Activated B cell treated with CpG ODN at 0.5 μM for 24 hours (primary cell): ENCODE results near the gene RRP1. TPM values are rescaled to one million over a fixed set of nuclear protein-coding genes. Genes with fewer than 3 reads are reported as not detected.

Experiments used
- ATAC-seq: fragments of 200-7000 bp; cut with Tn5 transposase; one replicate; pipeline ENCODE4 v1.10.0; 2021; ENCODE audit warnings: low read depth, mild to moderate bottlenecking, moderate library complexity
- CTCF ChIA-PET: fragments of 350-600 bp; sonication (Branson Sonifier 250); formaldehyde crosslinking; loops from one replicate; lab custom pipeline; 2021; ENCODE audit warnings: antibody characterized with exemption; lab: Charles Lee
- POLR2A ChIA-PET: fragments of 350-600 bp; sonication (Branson Sonifier 250); formaldehyde crosslinking; loops from one replicate; lab custom pipeline; 2021; ENCODE audit warnings: antibody characterized with exemption; lab: Charles Lee
- DNase-seq: peaks from one replicate; pipeline ENCODE4 v3.0.0; 2022
- H3K27ac Mint-ChIP-seq: one replicate; pipeline ENCODE4 v1.8.0; 2020; ENCODE audit warnings: mixed read lengths
- H3K27me3 Mint-ChIP-seq: one replicate; pipeline ENCODE4 v1.8.0; 2021; ENCODE audit warnings: mixed read lengths
- H3K36me3 Mint-ChIP-seq: one replicate; pipeline ENCODE4 v1.8.0; 2021; ENCODE audit warnings: low read depth, mixed read lengths
- H3K4me1 Mint-ChIP-seq: one replicate; pipeline ENCODE4 v1.8.0; 2021; ENCODE audit warnings: mixed read lengths
- H3K4me3 Mint-ChIP-seq: one replicate; pipeline ENCODE4 v1.8.0; 2020; ENCODE audit warnings: mild to moderate bottlenecking, mixed read lengths
- H3K9me3 Mint-ChIP-seq: one replicate; pipeline ENCODE4 v1.8.0; 2020; ENCODE audit warnings: mixed read lengths
- CTCF ChIP-seq: fragments of 200-600 bp; IDR thresholded peaks from one replicate; pipeline ENCODE4 v1.8.0; 2022; ENCODE audit warnings: antibody characterized with exemption, mild to moderate bottlenecking
- intact Hi-C: fragments of 100-400 bp; cut with micrococcal nuclease; formaldehyde crosslinking; loops from one replicate; pipeline ENCODE4 v1.15.1; 2024
- total RNA-seq: library from RNA; stranded (reverse); gene quantifications from 2 replicates; pipeline ENCODE4 v1.2.3, GENCODE V29; 2022

Gene RRP1
- total RNA-seq, 1 donor from 2014 or later: 36.8 TPM

GRCh38 chr21:43768868-43769167, 20.6 kb upstream of the RRP1 start:
- Mint-ChIP-seq H3K27me3 (peaks cover 5% of the 10 kb centered on the region), H3K9me3 (no peaks in the 10 kb centered on the region), H3K4me3 (no peak overlapping the region), H3K36me3 (peaks cover 14% of the 10 kb centered on the region), H3K4me1 (peaks cover 10% of the 10 kb centered on the region), H3K27ac (no peak overlapping the region)
- ChIA-PET POLR2A (interaction anchor here (0.6 kb wide), 1 partner anchor 64 kb away, joined by 3 read pairs; no protein-coding TSS in a partner anchor), CTCF (no interaction called here)
- TF ChIP-seq CTCF: no peak
- no peak for ATAC-seq
- intact Hi-C loops: no loop called here
- DNase-seq: no peak

GRCh38 chr21:43769325-43769958, 19.9 kb upstream of the RRP1 start:
- Mint-ChIP-seq H3K9me3 (no peaks in the 10 kb centered on the region), H3K4me3 (no peak overlapping the region), H3K27me3 (peaks cover 5% of the 10 kb centered on the region), H3K27ac (no peak overlapping the region), H3K4me1 (peaks cover 16% of the 10 kb centered on the region), H3K36me3 (peaks cover 20% of the 10 kb centered on the region)
- no peak for TF ChIP-seq CTCF
- CTCF ChIA-PET: no interaction called here
- POLR2A ChIA-PET: no interaction called here
- DNase-seq (no peak), ATAC-seq (no peak)
- intact Hi-C loops: no loop called here

GRCh38 chr21:43770066-43770655, 19.2 kb upstream of the RRP1 start:
- H3K4me1 Mint-ChIP-seq: peaks cover 21% of the 10 kb centered on the region
- no peak for DNase-seq
- ChIA-PET POLR2A (no interaction called here), CTCF (no interaction called here)
- H3K9me3 Mint-ChIP-seq: no peaks in the 10 kb centered on the region
- no peak overlapping the region for H3K27ac Mint-ChIP-seq
- H3K27me3 Mint-ChIP-seq: peaks cover 5% of the 10 kb centered on the region
- no peak overlapping the region for H3K4me3 Mint-ChIP-seq
- no peak for TF ChIP-seq CTCF
- intact Hi-C loops: no loop called here
- H3K36me3 Mint-ChIP-seq: peaks cover 23% of the 10 kb centered on the region
- no peak for ATAC-seq

GRCh38 chr21:43771199-43771675, 18.1 kb upstream of the RRP1 start:
- intact Hi-C loops: no loop called here
- Mint-ChIP-seq H3K36me3 (peaks cover 23% of the 10 kb centered on the region), H3K27ac (no peak overlapping the region), H3K9me3 (no peaks in the 10 kb centered on the region), H3K4me3 (no peak overlapping the region), H3K27me3 (peaks cover 5% of the 10 kb centered on the region), H3K4me1 (peaks cover 26% of the 10 kb centered on the region)
- TF ChIP-seq CTCF: no peak
- POLR2A ChIA-PET: interaction anchor here (0.7 kb wide), 2 partner anchors 7 to 53 kb away, joined by 3 read pairs; no protein-coding TSS in a partner anchor
- DNase-seq: no peak
- ATAC-seq: no peak
- CTCF ChIA-PET: no interaction called here

- peaks cover 5% of the 10 kb centered on the region for H3K27me3 Mint-ChIP-seq
- H3K4me1 Mint-ChIP-seq: peaks cover 26% of the 10 kb centered on the region
- ChIA-PET POLR2A (interaction anchor here (0.7 kb wide), 1 partner anchor 8 kb away, joined by 3 read pairs; no protein-coding TSS in a partner anchor), CTCF (no interaction called here)
- no peak for ATAC-seq
- peaks cover 23% of the 10 kb centered on the region for H3K36me3 Mint-ChIP-seq
- no peak overlapping the region for H3K4me3 Mint-ChIP-seq
- TF ChIP-seq CTCF: no peak
- no peak overlapping the region for H3K27ac Mint-ChIP-seq
- no peak for DNase-seq
- H3K9me3 Mint-ChIP-seq: no peaks in the 10 kb centered on the region
- intact Hi-C loops: no loop called here
Observed at GRCh38 chr21:43771698-43772424, 17.5 kb upstream of the RRP1 start.
